K562 (cell line): ENCODE measurements around the gene NECTIN1. TPM values are rescaled to one million over a fixed set of nuclear protein-coding genes. Genes with fewer than 3 reads are reported as not detected.

Experiments used
- ATAC-seq: fragments of 200-7000 bp; cut with Tn5 transposase; 3 replicates; pipeline ENCODE4 v1.9.1; 2020; ENCODE audit warnings: moderate library complexity
- BruUV-seq: library from RNA; stranded (reverse); fragments of 400-500 nt; replicated peaks from 2 replicates; lab custom pipeline; 2021; lab: Mats Ljungman, UMichigan
- CTCF ChIA-PET: fragments of 300-600 bp; formaldehyde crosslinking; extraction: SDS; loops from one replicate; lab custom pipeline; 2021; ENCODE audit warnings: low intra/inter-chr PET ratio; lab: Yijun Ruan, JAX
- POLR2A ChIA-PET: fragments of 300-600, 350-650 bp; sonication (Branson Sonifier 250); formaldehyde crosslinking; extraction: SDS; loops from one replicate; lab custom pipeline; 2021; ENCODE audit warnings: antibody characterized with exemption, inconsistent platforms; lab: Yijun Ruan, JAX
- DNase-seq, 4 experiments: peaks; one replicate each; pipeline versions ENCODE4 v3.0.0 to v3.0.0-alpha.2; 2011 to 2018; ENCODE audit warnings: low spot score in 3 of 4, mixed read lengths in 3 of 4; ENCODE audit errors: extremely low read depth in 1 of 4
- FAIRE-seq: peaks from 2 replicates; lab custom pipeline; 2011; peaks lifted over from hg19 to GRCh38; lab: Jason Lieb, UNC
- H2AFZ ChIP-seq: 2 replicates; pipeline ENCODE4 v1.6.0; 2011; ENCODE audit warnings: low read depth, low read length, control low read depth, inconsistent platforms
- H3K27ac ChIP-seq: fragments of 200-600 bp; 3 replicates; pipeline ENCODE4 v1.8.0; 2011; ENCODE audit warnings: low read depth, mild to moderate bottlenecking, control low read depth, inconsistent platforms, low read length, moderate library complexity, mixed read lengths; ENCODE audit errors: extremely low read depth
- H3K27me3 ChIP-seq, 2 experiments: fragments of 300-600 bp in 1 of 2; 2 replicates in 1 of 2; 3 replicates in 1 of 2; pipeline versions ENCODE4 v1.6.0 to v1.8.0; 2011; ENCODE audit warnings: inconsistent platforms in 2 of 2, low read length in 2 of 2, mild to moderate bottlenecking in 1 of 2, mixed read lengths in 1 of 2, moderate library complexity in 1 of 2; ENCODE audit not compliant: control insufficient read depth in 2 of 2, insufficient read depth in 2 of 2
- H3K36me3 ChIP-seq: fragments of 300-600 bp; 3 replicates; pipeline ENCODE4 v1.8.0; 2011; ENCODE audit warnings: mild to moderate bottlenecking, low read length, inconsistent platforms; ENCODE audit not compliant: control insufficient read depth, insufficient read depth
- H3K4me1 ChIP-seq, 2 experiments: fragments of 200-600 bp in 1 of 2; replicated peaks in 1 of 2; 2 replicates in 1 of 2; 3 replicates in 1 of 2; pipeline versions ENCODE4 v1.5.1 to v1.8.0; 2011; ENCODE audit warnings: inconsistent platforms in 2 of 2, low read length in 2 of 2, mild to moderate bottlenecking in 1 of 2, mixed read lengths in 1 of 2, moderate library complexity in 1 of 2; ENCODE audit not compliant: control insufficient read depth in 2 of 2, insufficient read depth in 2 of 2
- H3K4me2 ChIP-seq: 2 replicates; pipeline ENCODE4 v1.6.1; 2011; ENCODE audit warnings: low read length, control low read depth, inconsistent platforms, mixed read lengths; ENCODE audit not compliant: insufficient read depth
- H3K4me3 ChIP-seq: fragments of 200-600 bp; sonication (generic), shearing (Covaris generic); 2 replicates; pipeline ENCODE4 v1.5.1; 2016; ENCODE audit warnings: control low read depth, inconsistent platforms
- H3K79me2 ChIP-seq: fragments of 200-600 bp; 3 replicates; pipeline ENCODE4 v1.8.0; 2011; ENCODE audit warnings: low read length, inconsistent platforms; ENCODE audit not compliant: control insufficient read depth, insufficient read depth
- H3K9ac ChIP-seq, 2 experiments: 2 replicates each; pipeline versions ENCODE4 v1.6.0 to v1.6.1; 2011; ENCODE audit warnings: low read depth in 2 of 2, low read length in 2 of 2, control low read depth in 1 of 2, inconsistent platforms in 1 of 2, mild to moderate bottlenecking in 1 of 2, mixed read lengths in 1 of 2; ENCODE audit not compliant: insufficient read depth in 1 of 2
- H3K9me1 ChIP-seq: one replicate; pipeline ENCODE4 v1.6.0; 2011; ENCODE audit warnings: inconsistent platforms, mild to moderate bottlenecking, low read length, moderate library complexity; ENCODE audit not compliant: control insufficient read depth, insufficient read depth
- H3K9me3 ChIP-seq: replicated peaks from 2 replicates; pipeline ENCODE4 v1.5.1; 2011; ENCODE audit warnings: low read depth, low read length, inconsistent platforms; ENCODE audit not compliant: control insufficient read depth, insufficient read depth
- H4K20me1 ChIP-seq: replicated peaks from 2 replicates; pipeline ENCODE4 v1.6.1; 2011; ENCODE audit warnings: low read length, inconsistent platforms, mixed read lengths; ENCODE audit not compliant: control insufficient read depth, insufficient read depth
- DACH1 ChIP-seq: fragments of 450-650 bp; IDR thresholded peaks from 2 replicates; pipeline ENCODE4 v1.6.1; 2018; ENCODE audit not compliant: partially characterized antibody
- KDM1A ChIP-seq, 2 experiments: fragments of 450-650 bp; IDR thresholded peaks; 2 replicates each; pipeline ENCODE4 v1.6.1; 2016; ENCODE audit warnings: mild to moderate bottlenecking in 2 of 2
- POLR2B ChIP-seq: fragments of 450-650 bp; IDR thresholded peaks from 2 replicates; pipeline ENCODE4 v1.6.1; 2018; ENCODE audit warnings: low read depth; ENCODE audit not compliant: partially characterized antibody
- RBM14 ChIP-seq: fragments of 200-400 bp; formaldehyde crosslinking; IDR thresholded peaks from 2 replicates; pipeline ENCODE4 v1.6.1; 2018; ENCODE audit warnings: low read depth, mild to moderate bottlenecking, low read length, moderate library complexity, borderline replicate concordance; ENCODE audit not compliant: insufficient read depth
- SMARCC2 ChIP-seq: fragments of 450-650 bp; IDR thresholded peaks from 2 replicates; pipeline ENCODE4 v1.6.1; 2017; ENCODE audit warnings: antibody characterized with exemption, moderate library complexity, mild to moderate bottlenecking, low read depth
- SP1 ChIP-seq: sonication (generic); formaldehyde crosslinking; IDR thresholded peaks from 2 replicates; pipeline ENCODE4 v1.8.1; 2022; ENCODE audit warnings: mild to moderate bottlenecking, missing genetic modification reagents
- WGBS: fragments of 100-300 bp; shearing (Covaris generic); methylation state at CpG from one replicate; pipeline ENCODE4 v1.1.6; 2016; ENCODE audit warnings: low coverage, mixed read lengths; ENCODE audit not compliant: insufficient coverage; ENCODE audit errors: missing lambda C conversion rate; 5-methylcytosine and 5-hydroxymethylcytosine counted together
- in situ Hi-C: fragments of 300-500 bp; cut with MboI; formaldehyde crosslinking; loops from 4 replicates; pipeline ENCODE4 v1.15.0; 2018; ENCODE audit warnings: inconsistent platforms, mixed read lengths
- intact Hi-C: fragments of 100-400 bp; cut with micrococcal nuclease; formaldehyde crosslinking; loops from 2 replicates; pipeline ENCODE4 v1.14.2; 2022
- polyA plus RNA-seq, 8 experiments: library from polyadenylated mRNA; depleted of rRNA in 4 of 8; stranded (reverse) in 5 of 8; unstranded in 3 of 8; fragments of >200 nt; fragmentation: Nextera tagmentation in 2 of 8; fragmentation: Illumina TruSeq in 1 of 8; extraction: Ambion mirVana in 2 of 8; extraction: Trizol in 1 of 8; gene quantifications; 2 replicates each; pipeline versions ENCODE4 v1.2.1 to v1.2.3, GENCODE V29; 2011 to 2014; ENCODE audit warnings: inconsistent platforms in 1 of 8, missing spikeins in 1 of 8
- total RNA-seq, 7 experiments: library from RNA; depleted of rRNA in 6 of 7; stranded (reverse); fragments of >200 nt in 6 of 7; fragmentation: Illumina TruSeq in 2 of 7; extraction: Trizol in 2 of 7; gene quantifications; 2 replicates each; pipeline versions ENCODE4 v1.2.1 to v1.2.3, GENCODE V29; 2011 to 2021; ENCODE audit warnings: low replicate concordance in 1 of 7

The NECTIN1 gene
- total and polyA plus RNA-seq, 9 of the 15 experiments (the other 6 are each of a cell fraction or from before 2014, with no cell fraction given), result 0.09 to 0.53 (median 0.23) TPM; not detected in 2

GRCh38 chr11:119743006-119743405, 14.0 kb upstream of the NECTIN1 start:
- Histone ChIP-seq H2AFZ (no peak overlapping the region), H3K9me1 (no peaks in the 10 kb centered on the region), H4K20me1 (peaks cover 8% of the 10 kb centered on the region; the same call in 1 of the 2 replicates), H3K36me3 (no peaks in the 10 kb centered on the region), H3K27me3 (peaks cover 0 to 50% of the 10 kb centered on the region in 2 experiments; a peak in 3 of 5 replicates), H3K4me1 (peaks cover 0 to 12% of the 10 kb centered on the region in 2 experiments; a peak in 2 of 5 replicates), H3K27ac (no peak overlapping the region), H3K4me2 (no peak overlapping the region), H3K9ac (no peak overlapping the region), H3K4me3 (no peak overlapping the region), H3K79me2 (no peaks in the 10 kb centered on the region), H3K9me3 (no peaks in the 10 kb centered on the region)
- CTCF ChIA-PET, result no interaction called here
- intact Hi-C loops, result no loop called here
- FAIRE-seq (no peak), ATAC-seq (no peak), DNase-seq (no peak)
- POLR2A ChIA-PET, result no interaction called here
- TF ChIP-seq SP1, result no peak
- TF ChIP-seq RBM14, result no peak
- TF ChIP-seq POLR2B, result no peak
- no peak for TF ChIP-seq SMARCC2
- 0% methylated on average over 7 of the region's 8 CpGs for WGBS
- no TSS peak for BruUV-seq
- in situ Hi-C loops, result no loop called here

- 8% methylated on average over 24 of the region's 38 CpGs for WGBS
- in situ Hi-C loops (no loop called here), intact Hi-C loops (no loop called here)
- TF ChIP-seq KDM1A (IDR thresholded peaks at IDR 0.05) (0 out of 4 replicates have a peak, but pooled peaks of 1 of the 2 experiments have one; percentile 4), DACH1 (no peak)
- no peak overlapping the region for H3K27ac ChIP-seq
- no peak for FAIRE-seq
- no peak; the same call in 2 of the 3 replicates for ATAC-seq
- H3K79me2 ChIP-seq, result no peaks in the 10 kb centered on the region
- peak in 2 of 4 experiments; percentile 35 to 38 for DNase-seq
- no peaks in the 10 kb centered on the region for H3K9me3 ChIP-seq
- H3K4me2 ChIP-seq, result no peak overlapping the region
- H3K9ac ChIP-seq, result no peak overlapping the region
- H3K4me1 ChIP-seq, result peaks cover 0 to 12% of the 10 kb centered on the region in 2 experiments; a peak in 2 of 5 replicates
- peaks cover 0 to 53% of the 10 kb centered on the region in 2 experiments; a peak in 3 of 5 replicates for H3K27me3 ChIP-seq
- ChIA-PET POLR2A (no interaction called here), CTCF (no interaction called here)
- no peak overlapping the region for H2AFZ ChIP-seq
- no peak overlapping the region for H3K4me3 ChIP-seq
- H4K20me1 ChIP-seq, result peaks cover 8% of the 10 kb centered on the region; the same call in 1 of the 2 replicates
- no peaks in the 10 kb centered on the region for H3K9me1 ChIP-seq
- H3K36me3 ChIP-seq, result no peaks in the 10 kb centered on the region
- no TSS peak for BruUV-seq
Measured at GRCh38 chr11:119742263-119742861, 13.4 kb upstream of the NECTIN1 start.
